GM19468 (cell line): ENCODE data around the gene TIAM1.

ENCODE experiments used
- ATAC-seq: cut with Tn5 transposase; IDR thresholded peaks from one replicate; pipeline ENCODE4 v1.9.1; 2021; ENCODE audit warnings: mild to moderate bottlenecking, moderate library complexity, moderate number of reproducible peaks; ENCODE audit not compliant: unreplicated experiment; ENCODE audit errors: extremely low read depth

TIAM1 gene

DNA sequence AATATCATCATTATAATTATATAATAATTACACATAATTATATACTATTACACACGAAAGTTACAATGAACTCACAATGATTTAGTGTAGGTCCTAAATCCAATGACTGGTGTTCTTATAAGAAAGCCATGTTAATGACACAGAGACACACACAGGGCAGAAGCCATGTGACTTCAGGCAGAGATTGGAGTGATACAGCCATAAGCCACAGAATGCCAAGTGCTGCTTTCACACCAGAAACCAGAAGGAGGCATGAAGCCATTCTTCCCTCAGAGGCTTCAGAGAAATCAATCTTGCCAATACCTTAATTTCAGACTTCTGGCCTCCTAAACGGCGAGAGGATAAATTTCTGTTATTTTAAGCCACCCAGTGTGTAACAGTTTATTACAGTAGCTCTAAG, 158.4 kb downstream of the TIAM1 start:
- ATAC-seq: no peak

DNA sequence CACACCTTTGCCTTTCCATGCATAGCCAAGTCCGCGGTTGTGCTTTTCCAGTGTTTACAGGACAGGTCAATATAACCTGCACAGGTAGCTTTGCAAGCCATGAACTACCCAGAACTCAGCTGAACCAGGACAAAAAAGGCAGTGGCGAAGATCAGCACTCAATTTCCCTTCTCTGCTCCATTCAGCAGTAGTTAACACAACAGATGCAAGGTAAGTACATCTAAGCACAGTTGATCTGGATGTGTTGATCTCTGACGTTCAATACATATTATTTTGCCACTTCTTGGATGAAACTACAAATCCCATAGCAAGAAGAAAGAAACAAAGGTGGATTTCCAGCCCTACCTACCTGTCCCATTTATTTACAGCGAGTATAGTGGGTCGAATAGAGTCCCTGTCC, 159.2 kb downstream of the TIAM1 start:
- no peak for ATAC-seq

DNA sequence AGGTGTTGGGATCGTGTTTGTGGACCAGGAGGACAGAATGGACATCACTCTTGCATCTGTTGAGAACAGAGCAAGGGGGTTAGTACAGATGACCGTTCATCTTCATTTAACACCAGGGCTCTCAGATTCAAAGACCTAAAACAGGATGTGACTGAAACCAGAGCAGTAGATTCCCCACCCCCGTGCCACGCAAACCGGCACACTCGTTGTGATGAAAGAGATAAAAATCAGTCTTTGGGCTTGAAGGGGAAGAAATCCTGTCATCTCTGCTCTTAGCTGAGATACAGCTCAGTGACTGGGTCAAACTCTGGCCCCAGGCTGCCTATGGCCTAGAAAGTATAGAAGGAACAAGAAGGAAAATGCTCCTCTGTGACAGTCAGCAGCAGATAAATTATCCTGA, 159.6 kb downstream of the TIAM1 start:
- no peak for ATAC-seq

DNA sequence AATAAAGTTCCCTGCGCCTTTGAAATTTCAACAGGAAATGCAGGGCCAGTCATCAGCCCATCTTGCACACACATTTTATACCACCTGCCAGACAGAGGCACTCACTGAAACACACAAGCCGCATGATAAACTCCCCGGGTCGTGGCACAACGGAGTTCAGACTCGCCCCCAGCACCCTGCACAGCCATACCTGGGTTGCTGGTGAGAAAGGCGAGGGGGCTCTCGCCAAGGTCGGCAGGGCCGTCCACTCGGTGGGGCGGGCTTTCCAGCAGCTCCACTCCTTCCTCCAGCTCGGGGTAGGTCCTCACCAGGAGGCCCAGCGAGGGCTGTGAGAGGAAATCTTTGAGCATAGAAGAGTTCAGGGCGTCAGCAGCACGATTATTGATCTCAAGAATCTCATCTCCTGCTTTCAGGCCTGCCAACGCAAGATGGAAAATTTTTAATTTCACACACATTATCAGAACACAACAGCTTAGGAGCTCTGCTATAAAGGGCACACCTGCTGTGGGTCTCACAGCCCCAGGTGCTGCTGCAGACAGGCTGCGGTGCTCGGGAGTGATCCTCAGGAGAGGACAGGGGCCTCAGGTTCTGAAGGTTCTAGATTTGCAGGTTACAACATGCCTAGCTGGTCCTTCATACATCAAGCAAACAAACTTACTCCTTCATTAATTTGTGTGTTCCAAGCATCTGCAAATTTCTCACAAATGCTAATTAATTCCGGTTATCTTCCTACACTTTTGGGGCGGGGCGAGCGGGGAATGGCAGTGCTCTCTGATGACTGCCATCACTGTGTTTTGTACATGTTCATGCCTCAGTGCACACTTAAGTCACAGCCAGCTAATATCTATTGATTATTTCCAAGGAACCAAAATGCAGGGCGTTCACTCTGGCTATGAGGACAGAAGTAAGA, 161.6 kb downstream of the TIAM1 start:
- ATAC-seq: no peak

DNA sequence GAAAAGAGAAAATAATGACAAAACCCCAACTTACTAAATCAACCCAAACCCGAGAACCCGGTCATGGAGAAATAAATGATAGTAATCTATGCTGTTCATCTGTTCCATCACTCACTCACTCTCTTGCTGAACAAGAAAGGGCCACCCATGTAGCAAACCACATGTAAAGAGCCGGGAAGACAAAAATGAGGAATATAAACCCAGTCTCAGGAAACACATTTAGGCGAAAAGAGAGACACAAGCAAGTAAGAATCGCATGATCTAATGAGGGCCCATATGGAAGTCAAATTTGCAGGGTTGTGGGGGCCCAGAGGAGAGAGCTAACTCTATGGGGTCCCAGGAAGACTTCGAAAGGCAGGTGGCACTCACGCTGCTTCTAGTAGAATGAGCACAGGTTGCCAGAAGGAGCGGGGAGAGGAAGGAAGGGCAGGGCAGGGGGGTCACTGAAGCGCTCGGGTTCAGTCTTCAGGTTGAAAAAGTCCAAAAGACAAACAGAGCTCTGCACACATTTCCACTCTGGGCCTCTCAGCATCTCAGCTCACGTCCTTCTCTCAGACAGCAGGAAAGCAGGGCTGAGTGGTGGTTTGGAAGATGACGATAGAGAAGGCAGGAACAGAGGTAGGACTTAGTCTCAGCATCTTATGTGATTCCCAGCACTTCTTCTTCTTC, 162.8 kb downstream of the TIAM1 start:
- ATAC-seq: no peak

DNA sequence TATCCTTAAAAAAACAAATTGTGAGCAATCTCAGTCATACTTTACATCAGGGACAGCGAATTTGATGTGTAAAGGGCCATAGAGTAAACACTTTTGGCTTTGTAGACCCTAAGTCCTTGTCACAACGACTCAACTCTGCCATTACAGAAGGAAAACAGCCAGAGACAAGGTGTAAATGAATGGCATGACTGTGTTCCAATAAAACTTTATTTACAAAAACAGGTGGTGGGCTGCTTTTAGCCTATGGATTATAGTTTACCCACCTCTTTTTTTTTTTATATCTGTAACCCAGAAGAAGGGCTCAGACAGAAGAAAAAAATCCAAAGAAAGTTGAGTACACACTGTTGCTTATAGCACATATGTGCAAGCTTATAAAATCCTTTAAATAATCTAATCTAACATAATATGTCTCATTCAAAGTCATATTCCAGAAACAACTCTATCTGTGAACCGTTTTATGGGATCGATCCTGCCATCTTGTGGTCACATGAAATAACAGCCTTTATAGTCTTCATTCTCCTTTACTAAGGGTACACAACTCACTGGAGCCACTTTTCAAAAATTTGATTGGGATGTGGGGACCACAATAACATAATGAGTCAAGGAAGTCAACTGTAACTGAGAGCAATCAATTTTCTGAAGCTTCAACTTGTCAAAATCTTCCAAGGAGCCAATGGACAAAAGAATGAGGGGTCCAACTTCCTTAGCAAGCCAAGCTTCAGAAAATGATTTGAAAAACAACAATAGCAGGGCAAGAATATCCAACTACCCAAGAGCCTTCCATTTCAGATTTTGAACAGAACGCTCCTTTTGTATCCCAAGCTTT, 163.6 kb downstream of the TIAM1 start:
- ATAC-seq: no peak

DNA sequence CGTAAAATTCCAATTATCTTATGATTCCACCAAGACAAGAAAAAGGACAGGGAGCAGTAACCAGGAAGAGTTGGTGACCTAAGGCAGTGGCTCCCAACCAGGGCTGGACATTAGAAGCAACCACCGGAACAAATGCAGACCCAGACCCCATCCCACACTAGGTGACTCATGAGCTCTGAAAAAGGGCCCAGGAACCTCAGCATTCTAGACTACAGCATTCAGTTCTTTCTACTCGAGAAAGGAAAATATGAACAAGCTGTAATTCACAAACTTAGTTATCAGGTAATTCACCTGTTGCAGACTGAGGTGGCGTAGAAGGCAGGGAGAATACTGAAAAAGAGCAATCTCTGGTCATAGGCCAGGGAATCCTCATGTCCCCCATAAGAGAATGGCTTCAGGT, 167.3 kb downstream of the TIAM1 start:
- no peak for ATAC-seq

DNA sequence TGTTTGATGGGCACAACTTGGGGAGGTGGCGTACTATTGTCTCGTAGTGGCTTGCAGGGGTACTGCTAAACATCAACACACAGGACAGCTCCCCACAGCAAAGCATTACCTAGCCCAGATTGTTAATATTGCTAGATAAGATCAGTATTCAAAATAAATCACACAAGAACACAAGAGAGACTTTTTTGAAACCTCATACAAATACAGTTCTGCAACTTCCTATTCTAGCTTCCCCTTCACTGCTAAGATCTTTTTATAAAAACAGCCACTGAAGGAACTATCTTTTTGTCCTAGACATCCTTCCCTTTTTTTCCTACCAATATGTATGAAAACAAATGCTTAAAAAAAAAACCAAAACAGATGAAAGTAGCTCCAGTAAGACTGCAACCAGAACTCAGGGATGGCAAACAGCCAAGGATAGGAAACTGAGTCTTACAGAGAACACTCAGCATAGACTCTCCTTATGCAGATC, 167.9 kb downstream of the TIAM1 start:
- ATAC-seq: no peak

DNA sequence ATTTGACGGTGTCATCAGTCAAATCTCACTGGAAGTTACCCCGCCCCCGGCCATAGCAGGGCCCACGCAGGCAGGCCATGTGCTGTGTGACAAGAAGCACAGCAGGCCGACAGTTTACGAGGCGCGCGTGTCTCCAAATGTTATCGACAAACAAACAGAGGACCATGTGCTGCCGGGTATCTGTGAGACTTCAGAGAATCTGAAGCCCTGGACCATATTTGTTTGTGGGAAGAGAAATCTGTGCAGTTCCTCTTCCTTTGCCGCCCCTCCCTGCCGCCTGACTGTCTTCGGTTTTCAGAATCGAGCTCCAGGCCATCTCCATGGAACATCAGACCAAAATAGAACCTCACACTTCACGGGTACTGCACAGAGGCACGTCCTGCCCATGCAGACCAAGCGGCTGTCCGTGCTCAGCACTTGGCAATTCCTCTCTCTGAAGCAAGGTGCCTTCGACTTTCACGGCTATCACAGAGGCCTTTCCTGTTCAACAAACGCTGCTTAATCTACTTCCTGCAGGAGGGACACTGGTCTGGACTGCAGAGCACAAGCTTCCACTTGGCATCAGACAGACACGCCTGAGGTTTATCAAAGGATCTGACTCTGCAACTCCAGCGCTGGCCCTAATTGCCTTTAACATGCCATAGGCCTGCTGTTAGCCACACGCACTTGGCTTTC, 170.0 kb downstream of the TIAM1 start:
- ATAC-seq: no peak

DNA sequence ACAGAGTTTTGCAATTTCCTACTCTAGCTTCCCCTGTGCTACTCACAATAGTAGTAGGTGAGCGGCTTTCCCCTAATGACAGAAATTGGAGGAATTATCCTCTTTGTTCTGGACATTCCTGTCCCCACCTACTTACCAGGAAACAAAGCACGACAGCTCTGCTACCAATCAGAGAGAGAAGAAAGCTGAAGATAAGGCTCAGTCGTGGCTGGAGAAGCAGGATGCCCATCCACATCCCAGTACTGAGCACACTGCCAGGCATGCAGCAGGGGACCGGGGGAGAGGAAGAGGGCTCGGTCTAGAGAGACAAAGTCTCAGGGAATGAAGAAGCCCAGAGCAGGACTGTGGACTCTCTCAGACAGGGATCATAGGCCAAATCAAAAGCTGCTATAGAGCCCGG, 171.7 kb downstream of the TIAM1 start:
- no peak for ATAC-seq

DNA sequence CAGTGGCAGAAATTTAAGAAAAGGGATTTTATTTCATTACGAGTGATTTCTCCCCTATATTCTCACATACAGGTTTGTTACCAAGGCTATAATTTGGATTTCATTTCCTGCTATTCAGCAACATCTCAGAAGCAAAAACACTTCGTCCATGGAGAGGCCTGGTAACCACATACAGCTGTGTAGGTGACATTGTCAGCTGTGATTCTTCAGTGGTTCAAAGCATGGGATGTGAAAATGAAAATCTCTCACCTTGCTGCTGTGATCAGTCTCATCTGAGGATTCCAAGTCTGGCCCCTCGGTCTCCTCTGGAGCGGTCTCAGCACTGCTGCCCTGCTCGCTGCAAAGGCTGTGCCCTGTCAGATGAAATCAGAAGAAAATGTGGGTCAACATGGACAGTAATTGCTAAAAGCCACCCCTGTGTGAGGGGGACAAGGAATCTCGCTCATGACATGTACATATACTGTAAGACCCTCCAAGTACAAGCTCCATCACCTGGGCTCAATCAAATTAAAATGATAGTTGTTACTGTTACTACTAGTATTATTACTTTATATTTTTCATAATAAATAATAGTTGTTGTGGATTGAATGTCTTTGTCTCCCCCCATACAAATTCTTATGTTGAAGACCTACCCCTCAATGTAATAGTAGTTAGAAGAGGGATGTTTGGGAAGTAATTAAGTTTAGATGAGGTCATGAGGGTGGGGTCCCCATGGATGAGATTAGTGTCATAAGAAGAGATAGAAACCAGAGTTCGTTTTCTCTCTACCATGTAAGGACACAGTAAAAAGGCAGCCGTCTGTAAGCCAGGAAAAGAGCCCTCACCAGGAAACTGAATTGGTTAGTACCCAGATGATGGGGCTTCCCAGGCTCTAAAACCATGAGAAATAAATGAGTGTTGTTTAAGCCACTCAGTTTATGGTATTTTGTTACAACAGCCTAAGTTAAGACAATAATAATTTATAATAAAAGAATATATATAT, 179.1 kb downstream of the TIAM1 start:
- no peak for ATAC-seq

DNA sequence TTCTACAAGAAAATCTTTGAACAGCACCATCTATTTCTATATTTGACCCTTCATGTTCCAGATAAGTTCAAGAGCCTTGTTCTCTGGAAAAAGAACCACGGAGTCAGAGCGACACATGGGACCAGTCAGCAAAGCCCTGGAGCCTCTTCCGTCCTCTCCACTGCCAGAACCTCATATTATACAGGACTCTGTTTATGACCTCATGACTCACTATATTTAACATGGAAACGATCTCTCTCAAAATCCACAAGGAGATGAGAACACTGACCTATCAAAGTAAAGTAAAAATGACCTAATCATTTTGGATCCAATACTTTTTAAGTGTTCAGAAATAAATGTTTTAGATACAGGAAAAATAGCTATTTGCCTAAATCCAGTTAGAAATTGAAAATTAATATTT, 181.2 kb downstream of the TIAM1 start:
- ATAC-seq: no peak

DNA sequence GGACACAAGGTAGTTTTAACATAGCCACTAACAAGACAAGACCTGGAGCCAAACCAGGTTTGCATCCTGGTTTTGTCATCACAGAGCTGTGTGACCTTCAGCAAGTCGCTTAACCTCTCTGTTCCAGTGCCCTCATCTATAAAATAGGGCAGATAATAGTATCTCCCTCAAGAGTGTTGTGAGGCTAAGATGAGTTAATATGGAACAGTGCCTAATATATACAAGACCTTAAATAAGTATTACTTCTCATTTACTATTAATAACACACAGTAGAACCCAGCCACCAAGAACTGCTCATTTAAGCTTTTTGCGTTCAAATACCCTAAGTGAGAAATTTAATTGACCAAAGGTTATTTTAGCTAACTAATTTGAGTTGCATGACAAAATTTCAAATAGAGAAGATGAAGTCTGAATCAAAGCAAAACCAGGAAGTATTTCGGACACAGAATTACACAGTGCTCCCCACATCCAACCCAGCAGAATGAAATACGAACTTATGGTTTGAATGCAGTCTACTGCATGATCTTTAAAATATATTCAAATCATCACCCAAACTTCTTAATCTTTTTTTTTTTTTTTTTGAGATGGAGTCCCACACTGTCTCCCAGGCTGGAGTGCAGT, 181.9 kb downstream of the TIAM1 start:
- no peak for ATAC-seq

DNA sequence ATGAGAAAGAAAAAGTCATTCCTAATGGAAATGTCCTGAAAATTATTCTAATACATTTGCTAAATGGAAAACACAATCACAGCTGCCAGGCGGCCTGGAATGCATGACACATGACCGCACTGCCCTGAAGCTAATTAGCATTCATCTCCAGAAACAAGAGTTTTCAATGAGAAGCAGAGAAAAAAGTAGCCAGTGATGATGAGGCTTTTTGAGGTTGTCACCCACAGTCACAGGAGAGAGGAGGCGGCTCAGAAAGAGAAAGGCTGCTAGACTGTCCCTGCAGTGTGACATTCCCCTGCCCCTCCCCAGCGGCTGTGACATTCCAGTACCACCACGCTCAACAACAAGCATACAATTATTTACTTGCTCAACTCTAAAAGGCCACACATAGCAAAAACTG, 182.9 kb downstream of the TIAM1 start:
- ATAC-seq: no peak

DNA sequence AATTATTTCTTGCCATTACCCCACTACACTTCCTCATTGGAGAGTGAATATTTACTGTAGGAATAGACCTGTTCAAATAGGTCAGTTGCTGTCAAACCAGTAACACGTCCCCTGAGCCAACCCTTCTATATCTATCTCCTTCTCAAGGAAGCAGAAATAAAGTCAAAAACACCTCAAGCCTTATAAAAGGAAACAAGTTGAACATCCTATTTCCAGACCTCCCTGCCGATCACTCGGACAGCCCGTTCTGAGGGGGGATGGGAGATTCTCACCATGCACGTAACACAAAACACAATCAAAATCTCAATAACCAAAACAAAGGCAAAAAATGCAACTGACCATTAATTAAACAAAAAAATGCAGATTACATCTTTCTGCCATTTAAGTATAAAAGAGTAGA, 184.3 kb downstream of the TIAM1 start:
- ATAC-seq: no peak

DNA sequence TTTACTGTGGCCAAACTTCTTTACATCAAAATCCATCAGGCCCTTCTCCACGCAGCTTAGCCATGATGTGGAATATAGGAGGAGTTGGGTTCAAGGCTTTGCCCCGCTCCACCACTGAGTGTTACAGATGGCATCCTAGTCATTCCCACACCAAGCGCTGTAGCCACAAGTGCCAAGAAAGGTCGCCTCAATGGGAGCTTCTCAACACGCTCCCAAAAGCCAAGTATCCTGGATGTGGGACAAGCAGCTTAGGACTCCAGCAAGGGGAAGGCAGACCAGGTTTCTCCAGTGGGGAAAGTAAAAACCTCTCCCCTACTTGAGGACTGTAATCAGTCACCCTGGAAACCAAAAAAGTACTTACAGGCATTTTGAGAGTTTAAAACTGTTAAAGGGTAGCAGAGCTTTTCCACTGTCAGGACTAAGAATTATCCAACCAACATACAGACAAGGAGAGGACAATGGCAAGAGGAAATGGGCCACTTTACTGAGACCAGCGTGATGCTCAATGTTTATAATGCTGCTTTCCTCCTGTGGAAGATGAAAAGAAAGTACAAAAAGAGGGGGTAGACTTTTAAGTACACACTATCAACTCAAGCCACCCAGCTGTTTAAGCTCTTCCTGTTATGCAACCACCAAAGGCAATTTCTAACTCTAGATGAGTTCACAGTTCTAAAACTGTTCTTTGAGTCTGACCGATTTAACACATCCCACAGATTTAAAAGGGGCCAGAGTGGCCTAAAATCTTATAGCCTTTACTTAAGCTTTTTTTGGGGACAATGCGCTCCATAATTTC, 185.1 kb downstream of the TIAM1 start:
- no peak for ATAC-seq

DNA sequence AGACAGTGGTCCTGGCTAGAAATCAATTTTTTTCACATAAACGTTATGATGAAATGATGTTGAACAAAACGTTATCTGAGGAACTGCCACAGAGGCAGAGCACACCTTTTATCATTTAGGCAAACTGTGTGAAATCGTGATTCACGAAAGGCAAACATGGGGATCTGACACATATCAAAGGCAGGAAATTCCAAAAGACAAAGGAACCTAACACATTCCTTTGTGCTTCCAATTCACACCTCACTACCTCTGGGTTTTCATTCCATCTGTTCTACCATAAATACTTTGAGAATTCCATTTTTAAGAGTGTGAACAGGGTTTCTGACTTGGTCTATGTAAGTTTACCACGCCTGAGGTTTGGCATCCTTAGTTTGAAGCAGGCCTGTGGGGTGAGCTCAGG, 186.3 kb downstream of the TIAM1 start:
- no peak for ATAC-seq

DNA sequence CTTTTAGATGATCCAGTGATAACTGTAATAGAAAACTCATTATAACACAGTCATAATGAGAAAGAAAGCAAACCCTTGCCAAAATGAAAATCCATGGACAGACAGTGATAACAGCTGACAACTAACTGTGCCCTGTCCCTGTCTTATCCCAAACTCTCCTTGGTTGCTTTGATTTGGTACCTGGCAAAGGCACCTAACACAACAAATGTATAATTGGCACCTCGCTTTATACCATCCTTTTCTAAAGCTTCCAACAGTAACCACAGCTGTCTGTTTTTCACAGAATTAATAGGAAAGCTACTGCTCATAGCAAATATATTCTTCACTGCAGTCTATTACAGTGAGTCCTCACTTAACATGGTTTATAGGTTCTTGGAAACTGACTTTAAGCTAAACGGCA, 187.4 kb downstream of the TIAM1 start:
- ATAC-seq: no peak
